Caco-2 (cell line): ENCODE measurements around the gene FAM174C. TPM values are rescaled to one million over a fixed set of nuclear protein-coding genes. Genes with fewer than 3 reads are reported as not detected.

Source experiments
- BruUV-seq: library from RNA; stranded (reverse); fragments of 400-500 nt; replicated peaks from 2 replicates; lab custom pipeline; 2021; lab: Mats Ljungman, UMichigan
- CTCF ChIA-PET: fragments of 300-600 bp; sonication (Branson Sonifier 250); formaldehyde crosslinking; loops from one replicate; lab custom pipeline; 2022; ENCODE audit warnings: antibody characterized with exemption; lab: Charles Lee
- POLR2A ChIA-PET: fragments of 300-600 bp; sonication (Branson Sonifier 250); formaldehyde crosslinking; loops from one replicate; lab custom pipeline; 2022; ENCODE audit warnings: antibody characterized with exemption; lab: Charles Lee
- DNase-seq, 2 experiments: peaks; one replicate each; pipeline versions ENCODE4 v3.0.0 to v3.0.0-alpha.2; 2020 to 2022
- H3K27me3 ChIP-seq: replicated peaks from 2 replicates; pipeline ENCODE4 v1.6.0; 2011; ENCODE audit warnings: low read length; ENCODE audit not compliant: control insufficient read depth, insufficient read depth
- H3K36me3 ChIP-seq: 2 replicates; pipeline ENCODE4 v1.5.1; 2011; ENCODE audit warnings: low read length; ENCODE audit not compliant: control insufficient read depth, insufficient read depth
- H3K4me1 ChIP-seq: fragments of 250-450 bp; sonication (Bioruptor Pico); 2 replicates; pipeline ENCODE4 v1.5.1; 2020; ENCODE audit warnings: mild to moderate bottlenecking
- H3K4me3 ChIP-seq: 2 replicates; pipeline ENCODE4 v1.5.1; 2011; ENCODE audit warnings: low read depth, mild to moderate bottlenecking, control low read depth, low read length
- H3K9me3 ChIP-seq: fragments of 250-450 bp; sonication (Bioruptor Pico); 2 replicates; pipeline ENCODE4 v1.5.1; 2020; ENCODE audit warnings: mild to moderate bottlenecking, moderate library complexity
- H3K27ac Mint-ChIP-seq: one replicate; pipeline ENCODE4 v1.8.0; 2022; ENCODE audit warnings: mixed read lengths; ENCODE audit not compliant: unreplicated experiment
- H3K27me3 Mint-ChIP-seq: one replicate; pipeline ENCODE4 v1.8.0; 2022; ENCODE audit warnings: mixed read lengths; ENCODE audit not compliant: insufficient read depth, unreplicated experiment
- H3K36me3 Mint-ChIP-seq: one replicate; pipeline ENCODE4 v1.8.0; 2022; ENCODE audit warnings: mild to moderate bottlenecking, mixed read lengths; ENCODE audit not compliant: insufficient read depth, unreplicated experiment
- H3K4me1 Mint-ChIP-seq: one replicate; pipeline ENCODE4 v1.8.0; 2022; ENCODE audit warnings: low read depth, mixed read lengths; ENCODE audit not compliant: unreplicated experiment
- H3K4me3 Mint-ChIP-seq: one replicate; pipeline ENCODE4 v1.8.0; 2022; ENCODE audit warnings: mild to moderate bottlenecking, moderate library complexity, mixed read lengths; ENCODE audit not compliant: unreplicated experiment
- H3K9me3 Mint-ChIP-seq: one replicate; pipeline ENCODE4 v1.8.0; 2022; ENCODE audit warnings: mixed read lengths; ENCODE audit not compliant: unreplicated experiment
- intact Hi-C: fragments of 100-400 bp; cut with micrococcal nuclease; formaldehyde crosslinking; loops from one replicate; pipeline ENCODE4 v1.10.0; 2022; ENCODE audit not compliant: unreplicated experiment
- total RNA-seq: library from RNA; stranded (reverse); gene quantifications from 2 replicates; pipeline ENCODE4 v1.2.3, GENCODE V29; 2022
- TF ChIP-seq, protein P1 (sequence below), 2 experiments: fragments of 200-600 bp in 1 of 2; IDR thresholded peaks; 1 replicate in 1 of 2; 2 replicates in 1 of 2; pipeline versions ENCODE4 v1.5.1 to v1.8.0; 2011 to 2022; ENCODE audit warnings: antibody characterized with exemption in 1 of 2, control low read depth in 1 of 2, inconsistent platforms in 1 of 2, low read depth in 1 of 2, low read length in 1 of 2, mild to moderate bottlenecking in 1 of 2, moderate library complexity in 1 of 2; ENCODE audit not compliant: insufficient read depth in 1 of 2, severe bottlenecking in 1 of 2, unreplicated experiment in 1 of 2

The FAM174C gene
- total RNA-seq, 1 experiment from 2014 or later: 51.0 TPM

DNA sequence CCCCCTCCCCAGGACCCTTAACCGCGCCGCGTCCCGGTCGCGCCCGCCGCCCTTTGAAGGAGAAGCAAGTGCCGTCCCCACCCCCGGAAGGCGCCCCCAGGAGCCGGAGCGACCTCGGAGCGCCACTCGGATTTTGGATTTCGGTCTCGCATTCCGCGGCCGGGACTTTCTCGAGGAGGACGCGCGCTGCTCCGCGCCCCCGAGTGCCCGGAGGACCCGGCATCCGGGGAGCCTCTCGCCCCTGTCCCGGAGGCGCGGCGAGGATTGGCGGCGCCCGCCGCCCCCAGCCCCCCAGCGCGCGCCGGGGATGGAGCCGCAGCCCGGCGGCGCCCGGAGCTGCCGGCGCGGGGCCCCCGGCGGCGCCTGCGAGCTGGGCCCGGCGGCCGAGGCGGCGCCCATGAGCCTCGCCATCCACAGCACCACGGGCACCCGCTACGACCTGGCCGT, 25.3 kb upstream of the FAM174C start:
- BruUV-seq: no TSS peak
- H3K27me3 ChIP-seq: no peaks in the 10 kb centered on the region
- no peaks in the 10 kb centered on the region for H3K9me3 ChIP-seq
- H3K36me3 Mint-ChIP-seq: peaks cover 76% of the 10 kb centered on the region
- no peaks in the 10 kb centered on the region for H3K27me3 Mint-ChIP-seq
- peak overlapping the region; percentile 62 for H3K4me3 ChIP-seq
- peaks cover 10% of the 10 kb centered on the region for H3K36me3 ChIP-seq
- peak overlapping the region; percentile 96 for H3K4me3 Mint-ChIP-seq
- H3K27ac Mint-ChIP-seq: no peak overlapping the region
- intact Hi-C loops: loop anchor here (1.0 kb wide), 1 partner anchor 19 kb away; the partner anchor contains the start of gene CIRBP
- TF ChIP-seq, protein P1, sequence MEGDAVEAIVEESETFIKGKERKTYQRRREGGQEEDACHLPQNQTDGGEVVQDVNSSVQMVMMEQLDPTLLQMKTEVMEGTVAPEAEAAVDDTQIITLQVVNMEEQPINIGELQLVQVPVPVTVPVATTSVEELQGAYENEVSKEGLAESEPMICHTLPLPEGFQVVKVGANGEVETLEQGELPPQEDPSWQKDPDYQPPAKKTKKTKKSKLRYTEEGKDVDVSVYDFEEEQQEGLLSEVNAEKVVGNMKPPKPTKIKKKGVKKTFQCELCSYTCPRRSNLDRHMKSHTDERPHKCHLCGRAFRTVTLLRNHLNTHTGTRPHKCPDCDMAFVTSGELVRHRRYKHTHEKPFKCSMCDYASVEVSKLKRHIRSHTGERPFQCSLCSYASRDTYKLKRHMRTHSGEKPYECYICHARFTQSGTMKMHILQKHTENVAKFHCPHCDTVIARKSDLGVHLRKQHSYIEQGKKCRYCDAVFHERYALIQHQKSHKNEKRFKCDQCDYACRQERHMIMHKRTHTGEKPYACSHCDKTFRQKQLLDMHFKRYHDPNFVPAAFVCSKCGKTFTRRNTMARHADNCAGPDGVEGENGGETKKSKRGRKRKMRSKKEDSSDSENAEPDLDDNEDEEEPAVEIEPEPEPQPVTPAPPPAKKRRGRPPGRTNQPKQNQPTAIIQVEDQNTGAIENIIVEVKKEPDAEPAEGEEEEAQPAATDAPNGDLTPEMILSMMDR (IDR thresholded peaks at IDR 0.05; ENCODE audit: insufficient read depth in 1 of 2, low read depth in 1 of 2, low read length in 1 of 2, severe bottlenecking in 1 of 2, unreplicated experiment in 1 of 2): no peak
- peaks cover 35% of the 10 kb centered on the region for H3K4me1 ChIP-seq
- CTCF ChIA-PET: no interaction called here
- peaks cover 6% of the 10 kb centered on the region for H3K4me1 Mint-ChIP-seq
- POLR2A ChIA-PET: interaction anchor here (1.6 kb wide), 1 partner anchor 19 kb away, joined by 21 read pairs; the partner anchor contains the start of gene CIRBP
- H3K9me3 Mint-ChIP-seq: no peaks in the 10 kb centered on the region
- DNase-seq: no peak

DNA sequence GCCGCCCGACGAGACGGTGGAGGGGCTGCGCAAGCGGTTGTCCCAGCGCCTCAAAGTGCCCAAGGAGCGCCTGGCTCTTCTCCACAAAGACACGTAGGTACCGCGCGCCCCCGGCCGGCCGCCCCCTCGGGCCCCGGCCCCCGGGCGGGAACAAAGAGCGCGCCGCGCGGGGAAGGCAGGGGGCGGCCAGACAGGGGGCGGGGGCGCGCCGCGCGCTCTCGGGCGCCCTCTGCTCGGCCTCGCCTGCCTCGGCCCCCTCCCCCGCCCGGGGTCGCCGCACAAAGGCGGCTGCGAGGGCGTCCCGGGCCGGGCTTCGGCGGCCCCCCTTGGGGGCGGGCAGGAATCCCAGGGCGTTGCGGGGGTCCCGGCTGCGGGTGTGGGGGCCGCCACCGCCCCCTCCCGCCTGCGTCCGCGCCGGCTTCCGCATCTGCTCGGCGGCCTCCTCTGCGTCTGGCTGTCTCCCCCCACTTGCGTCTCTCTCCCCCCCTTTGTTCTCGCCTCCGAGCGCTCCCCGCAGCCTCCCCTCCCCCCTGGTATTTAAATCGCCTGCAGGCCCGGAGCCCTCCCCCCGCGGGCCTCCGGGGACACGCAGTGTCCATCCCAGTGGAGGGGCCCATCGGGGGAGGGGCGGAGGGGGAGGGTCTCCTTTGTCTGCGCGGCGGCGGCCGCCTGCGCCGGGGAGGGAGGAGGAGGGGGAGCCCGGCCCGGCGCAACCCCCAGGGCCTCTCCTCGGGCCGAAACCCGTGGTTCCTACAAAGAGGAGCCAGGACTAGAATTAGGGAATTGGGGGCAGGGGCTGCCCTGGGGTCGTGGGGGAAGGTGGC, 24.7 kb upstream of the FAM174C start:
- intact Hi-C loops: loop anchor here (1.0 kb wide), 1 partner anchor 9 kb away; no protein-coding TSS in a partner anchor
- peak; percentile 86 to 88 for DNase-seq
- Mint-ChIP-seq H3K36me3 (peaks cover 82% of the 10 kb centered on the region), H3K4me1 (peaks cover 6% of the 10 kb centered on the region), H3K27me3 (no peaks in the 10 kb centered on the region), H3K9me3 (no peaks in the 10 kb centered on the region), H3K27ac (peak overlapping the region; percentile 88), H3K4me3 (peak overlapping the region; percentile 96)
- Histone ChIP-seq H3K9me3 (no peaks in the 10 kb centered on the region), H3K27me3 (no peaks in the 10 kb centered on the region), H3K36me3 (peaks cover 13% of the 10 kb centered on the region), H3K4me3 (peak overlapping the region; percentile 62), H3K4me1 (peaks cover 36% of the 10 kb centered on the region)
- POLR2A ChIA-PET: interaction anchor here (1.3 kb wide), 1 partner anchor 16 kb away, joined by 6 read pairs; no protein-coding TSS in a partner anchor
- CTCF ChIA-PET: interaction anchor here (0.6 kb wide), 1 partner anchor 15 kb away, joined by 4 read pairs; no protein-coding TSS in a partner anchor
- TF ChIP-seq, protein P1 (IDR thresholded peaks at IDR 0.05; ENCODE audit: insufficient read depth in 1 of 2, low read depth in 1 of 2, low read length in 1 of 2, severe bottlenecking in 1 of 2, unreplicated experiment in 1 of 2): no peak
- no TSS peak for BruUV-seq
